Large intestine (tissue), 3 donors: ENCODE data around the gene TBC1D14. TPM values are rescaled to one million over a fixed set of nuclear protein-coding genes. Genes with fewer than 3 reads are reported as not detected.
A peak's percentile ranks its signal among the peaks of the same experiment; 100 is the strongest.
"Not testable (repeated sequence)": the region's sequence is repeated elsewhere in the genome, so short reads cannot be mapped to it uniquely, and the experiment has no call there.

Experiments used
- DNase-seq, 2 donors: peaks; one replicate each; pipeline versions ENCODE4 v3.0.0 to v3.0.0-alpha.2; 2013
- H3K27ac ChIP-seq: one replicate; pipeline ENCODE4 v1.5.1; 2013; ENCODE audit warnings: low read length
- H3K27me3 ChIP-seq: 2 replicates; pipeline ENCODE4 v1.6.1; 2013; ENCODE audit warnings: low read length; ENCODE audit not compliant: control insufficient read depth, insufficient read depth
- H3K36me3 ChIP-seq: 2 replicates; pipeline ENCODE4 v1.6.1; 2013; ENCODE audit warnings: low read length; ENCODE audit not compliant: control insufficient read depth, insufficient read depth
- H3K4me1 ChIP-seq: one replicate; pipeline ENCODE4 v1.6.1; 2013; ENCODE audit warnings: low read length; ENCODE audit not compliant: control insufficient read depth, insufficient read depth
- H3K4me3 ChIP-seq: one replicate; pipeline ENCODE4 v1.5.1; 2013; ENCODE audit warnings: low read length
- H3K9me3 ChIP-seq: one replicate; pipeline ENCODE4 v1.6.1; 2013; ENCODE audit warnings: mild to moderate bottlenecking, low read depth, low read length, moderate library complexity; ENCODE audit not compliant: control insufficient read depth
- WGBS: methylation state at CpG from one replicate; pipeline ENCODE4 v1.1.5; 2013; ENCODE audit warnings: low lambda C conversion rate; ENCODE audit not compliant: insufficient coverage; 5-methylcytosine and 5-hydroxymethylcytosine counted together
- polyA plus RNA-seq: library from polyadenylated mRNA; unstranded; fragments of 120-200 nt; gene quantifications from one replicate; pipeline ENCODE4 v1.2.1, GENCODE V29; 2013

The TBC1D14 gene
- polyA plus RNA-seq, 1 donor = 48.9 TPM

DNA sequence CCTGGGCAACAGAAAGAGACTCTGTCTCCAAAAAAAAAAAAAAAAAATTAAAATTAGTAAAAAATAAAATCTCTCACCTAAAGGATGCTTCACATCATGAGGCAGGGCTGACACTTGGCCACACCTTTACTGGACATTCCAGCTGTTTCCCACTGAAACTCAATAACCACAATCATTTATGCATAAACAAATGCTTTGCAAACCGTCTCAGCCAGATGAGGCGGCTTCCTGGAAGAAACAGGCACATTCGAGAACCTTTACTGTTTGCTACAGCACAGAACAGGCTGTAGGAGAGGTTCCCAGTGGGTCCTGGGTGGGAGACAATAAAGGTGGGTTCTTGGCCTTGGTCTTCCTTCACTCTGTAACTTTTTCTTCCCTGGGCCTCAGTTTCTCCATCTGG is 10.9 kb upstream of the TBC1D14 start:
- WGBS = no CpG with 5 or more reads among the region's 3 CpGs
- Histone ChIP-seq H3K27ac (no peak overlapping the region), H3K36me3 (no peaks in the 10 kb centered on the region)

DNA sequence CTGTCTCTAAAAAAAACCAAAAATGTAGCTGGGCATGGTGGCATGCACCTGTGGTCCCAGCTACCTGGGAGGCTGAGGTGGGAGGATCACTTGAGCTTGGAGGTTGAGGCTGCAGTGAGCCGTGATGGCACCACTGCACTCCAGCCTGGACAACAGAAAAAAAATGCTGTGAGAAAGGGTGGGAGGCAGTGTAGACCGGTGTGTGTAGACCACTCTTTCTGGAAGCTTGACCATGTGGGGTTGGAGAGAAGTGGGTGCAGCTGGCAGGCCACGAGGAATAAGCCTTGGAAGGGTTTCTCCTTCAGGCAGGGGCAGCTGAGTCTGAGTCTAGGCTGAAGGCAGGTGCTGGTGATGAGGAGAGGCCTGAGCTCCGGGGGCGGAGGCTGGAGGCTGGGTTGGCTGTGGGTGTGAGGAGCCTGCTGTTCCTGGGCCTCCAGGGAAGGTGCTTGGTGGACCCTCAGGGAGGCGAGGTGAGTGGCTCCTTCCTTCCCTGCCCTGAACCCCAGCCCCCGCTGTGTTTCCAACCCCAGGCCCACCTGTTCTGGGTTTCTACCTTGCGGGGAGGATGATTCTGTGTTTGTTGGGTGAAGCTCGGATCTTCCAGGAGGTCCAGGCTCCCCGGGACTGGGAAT is 9.3 kb upstream of the TBC1D14 start:
- WGBS = no CpG with 5 or more reads among the region's 10 CpGs
- DNase-seq = no peak

More for the DNA sequence above, 10.9 kb upstream of the TBC1D14 start:
- H3K4me3 ChIP-seq = no peak overlapping the region
- H3K9me3 ChIP-seq = no peaks in the 10 kb centered on the region
- peaks cover 10% of the 10 kb centered on the region for H3K4me1 ChIP-seq
- no peak for DNase-seq
- H3K27me3 ChIP-seq = no peaks in the 10 kb centered on the region

DNA sequence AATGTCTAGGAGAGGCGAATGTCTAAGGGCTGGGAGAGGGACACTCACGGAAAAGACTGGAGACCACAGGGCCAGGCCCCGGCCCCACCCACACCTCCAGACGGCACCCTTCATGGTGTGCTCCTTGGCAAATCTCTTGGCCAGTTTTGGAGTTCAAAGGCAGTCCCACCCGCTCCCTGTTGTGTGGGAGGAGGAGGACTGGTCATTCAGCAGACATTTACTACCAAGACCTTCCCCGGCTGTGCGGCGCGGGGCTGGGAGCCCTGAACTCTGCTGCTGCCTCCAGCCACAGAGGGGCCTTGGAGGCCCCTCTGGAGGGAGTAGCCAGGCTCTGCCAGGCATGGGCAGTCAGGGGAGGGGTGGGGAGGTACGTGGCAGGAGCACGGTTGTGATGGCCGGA is 8.7 kb upstream of the TBC1D14 start:
- WGBS = no CpG with 5 or more reads among the region's 12 CpGs
- Histone ChIP-seq H3K4me3 (no peak overlapping the region), H3K4me1 (no peaks in the 10 kb centered on the region), H3K27ac (no peak overlapping the region), H3K36me3 (no peaks in the 10 kb centered on the region), H3K9me3 (no peaks in the 10 kb centered on the region), H3K27me3 (no peaks in the 10 kb centered on the region)
- no peak for DNase-seq

More for the DNA sequence above, 9.3 kb upstream of the TBC1D14 start:
- Histone ChIP-seq H3K27me3 (no peaks in the 10 kb centered on the region), H3K4me1 (no peaks in the 10 kb centered on the region), H3K4me3 (no peak overlapping the region), H3K9me3 (no peaks in the 10 kb centered on the region), H3K27ac (no peak overlapping the region), H3K36me3 (no peaks in the 10 kb centered on the region)

GRCh38 chr4:6901669-6902317 is 7.8 kb upstream of the TBC1D14 start:
- no peaks in the 10 kb centered on the region for H3K9me3 ChIP-seq

GRCh38 chr4:6902318-6903042 is 7.1 kb upstream of the TBC1D14 start:
- Histone ChIP-seq H3K27me3 (no peaks in the 10 kb centered on the region), H3K4me3 (no peak overlapping the region), H3K36me3 (no peaks in the 10 kb centered on the region), H3K27ac (no peak overlapping the region), H3K4me1 (peaks cover 1% of the 10 kb centered on the region), H3K9me3 (no peaks in the 10 kb centered on the region)
- no peak for DNase-seq
- WGBS = no CpG with 5 or more reads among the region's 27 CpGs

More at GRCh38 chr4:6901669-6902317, 7.8 kb upstream of the TBC1D14 start:
- no peak overlapping the region for H3K4me3 ChIP-seq
- H3K36me3 ChIP-seq = no peaks in the 10 kb centered on the region
- H3K27me3 ChIP-seq = no peaks in the 10 kb centered on the region
- 100% methylated on average over 1 of the region's 24 CpGs for WGBS
- H3K27ac ChIP-seq = no peak overlapping the region
- no peaks in the 10 kb centered on the region for H3K4me1 ChIP-seq
- DNase-seq = no peak

DNA sequence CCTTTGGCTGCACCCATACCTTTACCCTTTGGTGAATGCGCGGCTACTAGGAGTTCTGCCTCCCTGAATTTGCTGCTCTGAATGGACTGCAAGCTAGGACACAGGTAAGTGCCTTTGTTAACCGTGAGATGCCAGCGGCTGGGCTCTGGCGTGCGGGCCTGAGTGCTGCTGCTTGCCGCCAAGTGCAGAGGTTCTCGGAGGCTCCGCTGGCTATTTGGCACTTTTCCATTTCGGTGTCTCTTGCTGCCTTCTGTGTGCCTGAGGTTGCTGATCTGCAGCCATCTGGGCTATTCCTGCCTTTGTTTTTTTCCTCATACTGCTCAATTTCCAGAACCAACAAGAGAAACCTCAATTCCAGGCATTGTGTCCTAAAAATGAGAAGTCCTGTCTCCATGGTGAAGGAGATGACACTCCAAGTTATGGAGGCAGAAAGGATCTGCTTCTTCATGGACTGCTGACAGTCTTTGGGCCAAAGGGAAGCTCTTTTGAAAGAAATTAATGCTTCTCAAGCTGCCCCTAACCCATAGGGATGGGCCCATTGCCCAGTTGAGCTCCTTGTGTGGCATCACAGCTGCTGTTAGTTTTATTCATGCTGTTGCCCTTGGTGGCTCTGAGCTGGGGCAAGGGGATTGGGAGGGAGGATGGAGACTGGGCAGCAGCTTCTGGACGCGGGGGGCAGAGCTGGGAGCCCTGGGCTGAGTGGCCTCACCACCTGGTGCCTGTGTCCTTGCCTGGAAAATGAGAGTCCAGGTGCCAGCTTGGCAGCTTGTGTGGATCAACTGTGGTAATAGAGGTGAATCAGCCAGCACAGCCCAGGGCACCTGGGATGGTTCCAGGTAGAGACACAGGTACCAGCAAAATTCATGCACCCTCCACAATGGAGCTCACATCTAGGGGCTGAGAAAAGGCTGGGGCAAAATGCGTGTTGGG is 3.8 kb upstream of the TBC1D14 start:
- Histone ChIP-seq H3K36me3 (no peaks in the 10 kb centered on the region), H3K27me3 (no peaks in the 10 kb centered on the region), H3K27ac (no peak overlapping the region), H3K4me3 (no peak overlapping the region), H3K4me1 (peaks cover 16% of the 10 kb centered on the region), H3K9me3 (no peaks in the 10 kb centered on the region)
- WGBS = no CpG with 5 or more reads among the region's 13 CpGs
- DNase-seq = no peak

GRCh38 chr4:6906486-6906885 is 3.1 kb upstream of the TBC1D14 start:
- WGBS = no CpG with 5 or more reads among the region's 6 CpGs
- H3K4me3 ChIP-seq, DNase-seq, H3K27me3 ChIP-seq, H3K27ac ChIP-seq, H3K36me3 ChIP-seq, H3K9me3 ChIP-seq: not testable (repeated sequence)
- H3K4me1 ChIP-seq = peaks cover 23% of the 10 kb centered on the region

GRCh38 chr4:6907658-6908191 is 1.9 kb upstream of the TBC1D14 start:
- Histone ChIP-seq H3K27ac (no peak overlapping the region), H3K4me3 (no peak overlapping the region), H3K36me3 (no peaks in the 10 kb centered on the region), H3K27me3 (no peaks in the 10 kb centered on the region), H3K4me1 (peaks cover 29% of the 10 kb centered on the region), H3K9me3 (no peaks in the 10 kb centered on the region)
- WGBS = no CpG with 5 or more reads among the region's 22 CpGs
- peak; percentile 54 to 68 for DNase-seq

DNA sequence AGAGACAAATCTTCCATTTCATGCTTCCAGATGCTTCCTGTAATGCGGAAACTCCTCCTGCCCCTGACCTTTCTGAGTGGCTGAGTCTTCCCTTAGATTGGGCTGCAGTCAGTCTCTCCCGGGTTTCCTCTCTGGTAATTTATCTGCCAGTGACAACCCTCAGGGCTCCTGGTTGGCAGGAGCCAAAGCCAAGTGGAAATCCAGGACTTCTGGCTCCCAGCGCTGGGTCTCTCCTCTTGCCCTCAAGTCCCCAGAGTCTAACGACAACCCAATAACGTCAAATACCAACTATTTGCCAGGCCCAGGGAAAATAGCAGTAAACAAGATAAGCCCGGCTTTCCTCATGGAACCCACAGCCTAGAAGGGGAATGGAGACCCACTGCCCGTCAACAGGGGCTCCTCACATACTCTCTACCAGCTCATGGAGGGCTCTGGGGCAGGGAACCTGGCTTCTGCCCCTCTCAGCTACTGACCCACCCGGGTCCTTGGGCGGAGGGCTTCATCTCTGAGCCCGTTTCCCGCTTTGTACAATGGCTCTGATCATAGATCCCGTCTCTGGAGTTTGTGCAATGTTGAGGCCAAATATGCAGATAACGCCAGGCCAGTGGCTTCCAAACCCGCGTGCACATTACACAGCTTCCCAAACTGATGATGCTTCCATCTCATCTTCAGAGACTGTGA is 1.1 kb upstream of the TBC1D14 start:
- Histone ChIP-seq H3K9me3 (no peaks in the 10 kb centered on the region), H3K27ac (peak overlapping the region; percentile 97), H3K4me1 (peaks cover 32% of the 10 kb centered on the region), H3K36me3 (no peaks in the 10 kb centered on the region), H3K27me3 (no peaks in the 10 kb centered on the region), H3K4me3 (peak overlapping the region; percentile 65)
- no CpG with 5 or more reads among the region's 15 CpGs for WGBS
- no peak for DNase-seq
